Gastroesophageal sphincter (tissue), 4 donors: ENCODE data around the gene POLD2. TPM values are rescaled to one million over a fixed set of nuclear protein-coding genes. Genes with fewer than 3 reads are reported as not detected.
A peak's percentile ranks its signal among the peaks of the same experiment; 100 is the strongest.

Experiments used
- ATAC-seq: fragments of 150-250 bp; one replicate; pipeline ENCODE4 v1.9.1; 2016; ENCODE audit warnings: mild to moderate bottlenecking, moderate library complexity
- H3K27ac ChIP-seq, 4 donors: fragments of 200-600 bp; sonication (generic) in 3 of 4; 1 replicate in 3 of 4; 2 replicates in 1 of 4; pipeline ENCODE4 v1.5.1; 2016 to 2019
- H3K27me3 ChIP-seq: fragments of 200-600 bp; sonication (generic); one replicate; pipeline ENCODE4 v1.5.1; 2019
- H3K36me3 ChIP-seq, 2 donors: fragments of 200-600 bp; sonication (generic); one replicate each; pipeline ENCODE4 v1.5.1; 2019; ENCODE audit warnings: control low read depth in 1 of 2
- H3K4me1 ChIP-seq, 3 donors: fragments of 200-600 bp; sonication (generic); 1 replicate in 2 of 3; 2 replicates in 1 of 3; pipeline ENCODE4 v1.5.1; 2016 to 2019; ENCODE audit warnings: control low read depth in 2 of 3
- H3K4me3 ChIP-seq, 2 donors: fragments of 200-600 bp; sonication (generic); one replicate each; pipeline ENCODE4 v1.5.1; 2019; ENCODE audit warnings: mild to moderate bottlenecking in 1 of 2, moderate library complexity in 1 of 2
- H3K9me3 ChIP-seq, 3 donors: fragments of 200-600 bp; sonication (generic); one replicate each; pipeline ENCODE4 v1.5.1; 2017 to 2019; ENCODE audit warnings: control low read depth in 2 of 3
- EP300 ChIP-seq: sonication (generic); formaldehyde crosslinking; IDR thresholded peaks from one replicate; pipeline ENCODE4 v1.6.1; 2017; ENCODE audit warnings: antibody characterized with exemption, mild to moderate bottlenecking
- POLR2A ChIP-seq, 2 donors: fragments of 450-650 bp; IDR thresholded peaks; one replicate each; pipeline ENCODE4 v1.6.1; 2017; ENCODE audit warnings: antibody characterized with exemption in 2 of 2, mild to moderate bottlenecking in 2 of 2, moderate library complexity in 1 of 2
- POLR2AphosphoS5 ChIP-seq: sonication (generic); formaldehyde crosslinking; IDR thresholded peaks from one replicate; pipeline ENCODE4 v1.6.1; 2017; ENCODE audit warnings: antibody characterized with exemption
- WGBS, 2 donors: methylation state at CpG; one replicate each; pipeline ENCODE4 v1.1.5; 2018; ENCODE audit warnings: low coverage in 1 of 2; 5-methylcytosine and 5-hydroxymethylcytosine counted together
- total RNA-seq, 4 donors: library from RNA; depleted of rRNA; stranded (reverse); fragments of >200 nt; gene quantifications; one replicate each; pipeline ENCODE4 v1.1.0, GENCODE V29; 2016
- TF ChIP-seq, protein P1 (sequence below), 4 experiments: fragments of 200-600 bp in 2 of 4; fragments of 450-650 bp in 2 of 4; sonication (generic) in 1 of 4; IDR thresholded peaks; one replicate each; pipeline ENCODE4 v1.5.1; 2017 to 2019; ENCODE audit warnings: antibody characterized with exemption in 4 of 4, mild to moderate bottlenecking in 2 of 4, moderate library complexity in 2 of 4

Gene POLD2
- total RNA-seq, 4 donors from 2014 or later = 45.3 to 52.6 (median 50.8) TPM

DNA sequence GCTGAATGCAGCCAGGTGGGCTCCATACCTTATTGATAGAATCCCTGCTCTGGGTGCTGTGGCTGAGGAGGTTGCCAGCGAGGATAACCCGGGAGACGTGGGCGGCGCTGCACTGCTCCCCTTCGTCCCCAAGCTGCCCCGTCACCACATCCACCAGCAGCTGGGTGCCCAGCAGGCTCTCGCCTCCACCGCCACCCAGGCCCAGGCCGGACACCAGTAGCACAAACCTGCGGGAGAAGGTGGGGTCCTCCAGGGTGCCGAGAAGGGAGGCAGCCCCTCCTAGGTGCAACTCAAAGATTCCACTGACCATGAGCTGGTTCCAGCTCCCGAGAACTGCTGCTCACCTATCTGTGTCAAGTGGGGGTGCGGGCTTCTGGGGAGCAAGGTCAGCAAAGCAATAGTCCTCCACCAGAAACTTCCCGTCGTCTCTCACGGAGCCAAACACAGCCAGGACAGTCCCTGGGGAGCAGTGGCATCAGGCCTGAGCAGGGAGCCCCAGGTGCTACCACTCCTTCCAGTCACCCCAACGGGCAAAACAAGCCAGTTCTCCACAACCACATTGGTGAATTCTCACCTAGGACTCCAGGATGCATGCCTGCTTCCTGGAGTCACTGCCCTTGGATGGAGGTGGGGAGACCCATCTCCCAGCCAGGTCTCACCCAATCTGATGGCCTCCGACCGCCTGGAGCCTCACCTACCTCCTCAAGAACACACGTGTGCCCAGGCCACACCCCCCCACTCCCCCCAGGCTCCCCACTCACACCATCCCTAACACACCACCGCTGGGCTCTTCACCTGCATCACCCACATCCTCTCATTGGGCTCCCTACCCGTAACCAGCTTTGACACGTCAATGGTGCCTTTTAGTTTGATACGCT lies 6.3 kb downstream of the POLD2 start:
- WGBS, 2 donors = 80 to 96% methylated on average over 3 to 4 of the region's 25 CpGs
- Histone ChIP-seq H3K4me1 (peaks cover 0 to 60% (median 4%) of the 10 kb centered on the region in 3 donors), H3K4me3 (no peak overlapping the region), H3K27me3 (no peaks in the 10 kb centered on the region), H3K27ac (no peak overlapping the region), H3K36me3 (peaks cover 0 to 97% of the 10 kb centered on the region in 2 donors), H3K9me3 (no peaks in the 10 kb centered on the region)
- no peak for ATAC-seq
- TF ChIP-seq POLR2A (IDR thresholded peaks at IDR 0.05) = no peak
- TF ChIP-seq POLR2AphosphoS5 = no peak
- TF ChIP-seq, protein P1, sequence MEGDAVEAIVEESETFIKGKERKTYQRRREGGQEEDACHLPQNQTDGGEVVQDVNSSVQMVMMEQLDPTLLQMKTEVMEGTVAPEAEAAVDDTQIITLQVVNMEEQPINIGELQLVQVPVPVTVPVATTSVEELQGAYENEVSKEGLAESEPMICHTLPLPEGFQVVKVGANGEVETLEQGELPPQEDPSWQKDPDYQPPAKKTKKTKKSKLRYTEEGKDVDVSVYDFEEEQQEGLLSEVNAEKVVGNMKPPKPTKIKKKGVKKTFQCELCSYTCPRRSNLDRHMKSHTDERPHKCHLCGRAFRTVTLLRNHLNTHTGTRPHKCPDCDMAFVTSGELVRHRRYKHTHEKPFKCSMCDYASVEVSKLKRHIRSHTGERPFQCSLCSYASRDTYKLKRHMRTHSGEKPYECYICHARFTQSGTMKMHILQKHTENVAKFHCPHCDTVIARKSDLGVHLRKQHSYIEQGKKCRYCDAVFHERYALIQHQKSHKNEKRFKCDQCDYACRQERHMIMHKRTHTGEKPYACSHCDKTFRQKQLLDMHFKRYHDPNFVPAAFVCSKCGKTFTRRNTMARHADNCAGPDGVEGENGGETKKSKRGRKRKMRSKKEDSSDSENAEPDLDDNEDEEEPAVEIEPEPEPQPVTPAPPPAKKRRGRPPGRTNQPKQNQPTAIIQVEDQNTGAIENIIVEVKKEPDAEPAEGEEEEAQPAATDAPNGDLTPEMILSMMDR (IDR thresholded peaks at IDR 0.05) = no peak
- no peak for TF ChIP-seq EP300

DNA sequence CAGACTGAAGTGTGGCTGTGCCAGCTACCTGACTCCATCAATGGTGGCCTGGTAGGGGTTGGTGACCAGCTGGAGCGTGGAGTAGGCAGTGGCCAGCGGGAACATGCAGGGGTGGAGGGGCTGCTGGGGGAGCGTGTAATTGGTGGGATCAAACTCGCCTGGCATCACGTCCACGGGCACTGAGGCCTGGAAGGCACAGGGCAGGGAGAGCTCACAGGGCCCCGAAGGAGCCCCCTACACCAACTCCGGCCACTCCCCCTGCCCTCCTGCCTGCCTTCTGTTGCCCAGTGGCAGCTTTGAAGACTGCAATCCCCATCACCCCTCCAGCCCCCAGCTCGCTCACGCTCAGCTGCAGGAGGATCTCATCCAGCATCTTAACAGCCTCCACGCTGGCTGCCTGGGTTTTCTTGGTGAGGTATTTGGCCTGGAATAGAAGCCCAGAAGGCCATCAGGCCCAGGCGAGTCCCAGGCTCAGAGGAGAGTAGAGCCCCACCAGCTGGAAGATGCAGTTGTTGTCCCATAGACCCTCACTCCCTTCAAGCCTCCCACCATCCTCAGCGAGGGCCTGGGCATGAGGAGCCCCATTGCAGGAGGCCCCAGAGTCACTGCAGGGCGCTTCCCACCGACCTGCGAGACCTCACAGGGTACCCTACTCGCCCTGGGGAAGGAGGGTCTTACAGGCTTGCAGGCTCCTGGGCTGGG lies 7.1 kb downstream of the POLD2 start:
- no peaks in the 10 kb centered on the region for H3K9me3 ChIP-seq
- H3K36me3 ChIP-seq = peaks cover 0 to 100% of the 10 kb centered on the region in 2 donors
- 60% methylated on average over 1 of the region's 17 CpGs; no CpG with 5 or more reads in 1 of the 2 donors for WGBS, 2 donors
- no peak overlapping the region for H3K27ac ChIP-seq
- H3K4me3 ChIP-seq = no peak overlapping the region
- peaks cover 0 to 60% (median 0%) of the 10 kb centered on the region in 3 donors for H3K4me1 ChIP-seq
- no peak for ATAC-seq
- TF ChIP-seq EP300 = no peak
- TF ChIP-seq, protein P1 (IDR thresholded peaks at IDR 0.05) = no peak
- no peak for TF ChIP-seq POLR2AphosphoS5
- no peak for TF ChIP-seq POLR2A (IDR thresholded peaks at IDR 0.05)
- no peaks in the 10 kb centered on the region for H3K27me3 ChIP-seq

DNA sequence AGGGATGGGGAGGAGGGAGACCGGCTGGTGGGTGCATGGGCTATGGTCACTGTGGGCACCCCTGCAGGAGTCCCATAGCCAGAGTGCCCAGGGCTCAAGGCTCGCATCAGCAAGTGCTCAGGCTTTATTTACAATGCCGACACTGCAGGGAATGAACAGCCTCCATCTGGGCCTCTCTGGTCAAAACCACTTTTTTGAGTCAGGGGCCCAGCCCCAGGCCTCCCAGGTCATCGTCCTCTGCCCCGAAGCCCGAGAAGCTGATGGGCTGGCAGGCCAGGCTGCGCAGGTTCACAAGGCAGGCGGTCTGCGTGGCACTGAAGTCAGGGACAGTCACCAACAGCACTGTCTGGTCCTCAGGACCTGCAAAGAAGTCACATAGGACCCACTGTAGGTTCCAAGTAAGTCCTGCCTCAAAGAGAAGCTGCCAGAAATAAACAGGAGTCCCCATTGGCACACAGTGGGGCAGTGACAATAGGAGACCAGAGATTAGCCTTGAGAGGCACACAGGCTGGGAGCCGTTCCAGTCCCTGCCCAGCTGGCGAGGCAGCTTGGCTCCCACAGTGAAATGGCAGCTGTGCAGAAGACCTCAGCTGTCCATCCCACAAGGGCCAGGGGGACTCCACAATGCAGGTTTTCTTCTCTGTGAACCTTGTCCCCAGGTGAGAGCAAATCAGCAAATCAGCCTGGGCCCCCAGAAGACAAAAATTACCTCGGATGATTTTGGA lies 8.6 kb downstream of the POLD2 start:
- no peak for ATAC-seq
- Histone ChIP-seq H3K4me3 (no peak overlapping the region), H3K36me3 (peaks cover 0 to 100% of the 10 kb centered on the region in 2 donors), H3K27me3 (no peaks in the 10 kb centered on the region), H3K27ac (peak overlapping the region in 1 of 4 donors; percentile 13), H3K4me1 (peaks cover 0 to 59% (median 0%) of the 10 kb centered on the region in 3 donors), H3K9me3 (no peaks in the 10 kb centered on the region)
- no peak for TF ChIP-seq EP300
- TF ChIP-seq POLR2AphosphoS5 = no peak
- TF ChIP-seq POLR2A (IDR thresholded peaks at IDR 0.05) = no peak
- TF ChIP-seq, protein P1 (IDR thresholded peaks at IDR 0.05) = no peak
- 69% methylated on average over 4 of the region's 12 CpGs; no CpG with 5 or more reads in 1 of the 2 donors for WGBS, 2 donors

DNA sequence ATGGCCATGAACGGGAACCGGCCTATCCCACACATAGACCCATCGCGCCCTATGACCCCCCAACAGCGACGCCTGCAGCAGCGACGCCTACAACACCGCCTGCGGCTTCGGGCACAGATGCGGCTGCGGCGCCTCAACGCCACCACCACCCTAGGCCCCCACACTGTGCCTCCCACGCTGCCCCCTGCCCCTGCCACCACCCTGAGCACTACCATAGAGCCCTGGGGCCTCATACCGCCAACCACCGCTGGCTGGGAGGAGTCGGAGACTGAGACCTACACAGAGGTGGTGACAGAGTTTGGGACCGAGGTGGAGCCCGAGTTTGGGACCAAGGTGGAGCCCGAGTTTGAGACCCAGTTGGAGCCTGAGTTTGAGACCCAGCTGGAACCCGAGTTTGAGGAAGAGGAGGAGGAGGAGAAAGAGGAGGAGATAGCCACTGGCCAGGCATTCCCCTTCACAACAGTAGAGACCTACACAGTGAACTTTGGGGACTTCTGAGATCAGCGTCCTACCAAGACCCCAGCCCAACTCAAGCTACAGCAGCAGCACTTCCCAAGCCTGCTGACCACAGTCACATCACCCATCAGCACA lies 9.5 kb downstream of the POLD2 start:
- Histone ChIP-seq H3K4me3 (no peak overlapping the region), H3K36me3 (peaks cover 0 to 100% of the 10 kb centered on the region in 2 donors), H3K4me1 (peaks cover 0 to 59% (median 0%) of the 10 kb centered on the region in 3 donors), H3K27ac (peak overlapping the region in 1 of 4 donors; percentile 13), H3K9me3 (no peaks in the 10 kb centered on the region), H3K27me3 (no peaks in the 10 kb centered on the region)
- WGBS, 2 donors = 74 to 100% methylated on average over 1 to 5 of the region's 24 CpGs
- ATAC-seq = no peak
- TF ChIP-seq POLR2A (IDR thresholded peaks at IDR 0.05) (no peak), POLR2AphosphoS5 (no peak), EP300 (no peak)
- TF ChIP-seq, protein P1 (IDR thresholded peaks at IDR 0.05) = no peak
